GM21423 (cell line): ENCODE measurements around the gene PRKAB1.

Source experiments
- ATAC-seq: cut with Tn5 transposase; IDR thresholded peaks from one replicate; pipeline ENCODE4 v1.9.1; 2021; ENCODE audit warnings: mild to moderate bottlenecking, moderate library complexity; ENCODE audit not compliant: unreplicated experiment

Gene PRKAB1

DNA sequence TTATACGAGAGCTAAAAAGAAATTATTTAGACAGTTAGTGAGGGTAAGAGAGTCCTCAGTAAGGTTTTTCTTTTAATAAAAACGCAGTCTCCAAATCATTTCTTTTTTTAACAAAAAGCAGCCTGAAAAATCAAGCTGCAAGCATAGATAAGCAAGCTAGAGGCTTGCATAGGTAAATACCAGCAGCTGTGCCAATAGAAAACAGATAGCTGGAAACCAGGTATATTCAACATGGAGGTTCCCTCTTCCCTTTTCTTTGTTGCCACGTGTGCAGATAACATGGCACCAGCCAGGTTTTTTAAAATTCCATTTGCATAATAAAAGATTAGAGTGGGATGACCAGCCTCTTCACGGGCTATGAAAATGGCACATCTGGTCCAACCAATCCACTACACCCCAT, 6.1 kb upstream of the PRKAB1 start:
- ATAC-seq, result no peak

DNA sequence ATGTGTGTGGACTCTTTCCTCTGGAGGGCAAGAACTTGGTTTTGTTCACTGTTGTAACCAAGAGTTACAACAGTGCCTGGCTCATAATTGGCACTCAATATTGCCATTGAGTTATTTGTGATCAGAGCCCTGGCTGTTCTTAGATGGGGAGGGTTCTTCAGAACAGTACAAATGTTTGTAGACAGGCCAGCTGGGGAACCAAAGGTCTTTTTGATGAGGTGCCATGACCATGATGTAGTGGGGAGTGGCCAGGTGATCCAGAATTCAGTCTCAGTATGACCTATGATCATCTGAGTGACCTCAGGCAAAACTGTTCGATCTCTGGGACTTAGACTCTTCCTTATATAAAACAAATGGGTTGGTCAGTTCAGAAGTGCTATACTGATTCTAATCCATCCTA, 3.3 kb upstream of the PRKAB1 start:
- no peak for ATAC-seq

DNA sequence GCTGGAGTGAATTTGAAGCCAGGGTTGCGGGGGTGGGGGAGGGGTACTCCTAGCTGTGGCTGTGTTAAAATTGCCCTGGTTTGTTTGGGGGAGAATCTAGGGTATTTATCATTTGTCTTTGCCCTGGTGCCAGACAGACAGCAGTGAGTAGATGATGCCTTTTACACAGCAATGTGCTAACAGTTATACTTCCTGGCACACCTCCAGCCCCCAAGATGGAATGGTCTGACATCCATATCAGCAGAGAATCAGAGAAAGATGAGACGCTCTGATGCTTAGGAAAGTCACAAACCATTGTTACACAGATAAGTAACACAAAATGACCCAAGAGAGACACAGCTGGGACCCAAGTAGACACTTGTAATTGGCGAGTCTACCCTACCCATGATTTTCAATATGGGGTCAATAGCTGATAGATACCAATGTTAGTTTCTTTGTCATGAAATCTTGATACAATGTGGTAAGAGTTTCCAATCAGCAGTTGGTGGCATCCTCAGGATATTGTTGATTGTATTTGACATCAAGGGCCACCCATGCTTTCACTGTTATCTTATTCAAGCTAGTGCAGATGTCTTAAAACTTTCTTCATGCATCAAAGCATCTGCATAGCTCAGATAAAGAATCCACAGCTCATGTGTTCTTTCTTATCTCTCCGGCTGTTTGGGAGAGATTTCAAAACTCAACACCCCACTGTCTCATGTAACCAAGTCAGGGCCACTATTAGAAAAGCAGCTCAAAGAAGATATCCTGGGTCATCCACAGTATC, 2.6 kb upstream of the PRKAB1 start:
- no peak for ATAC-seq

DNA sequence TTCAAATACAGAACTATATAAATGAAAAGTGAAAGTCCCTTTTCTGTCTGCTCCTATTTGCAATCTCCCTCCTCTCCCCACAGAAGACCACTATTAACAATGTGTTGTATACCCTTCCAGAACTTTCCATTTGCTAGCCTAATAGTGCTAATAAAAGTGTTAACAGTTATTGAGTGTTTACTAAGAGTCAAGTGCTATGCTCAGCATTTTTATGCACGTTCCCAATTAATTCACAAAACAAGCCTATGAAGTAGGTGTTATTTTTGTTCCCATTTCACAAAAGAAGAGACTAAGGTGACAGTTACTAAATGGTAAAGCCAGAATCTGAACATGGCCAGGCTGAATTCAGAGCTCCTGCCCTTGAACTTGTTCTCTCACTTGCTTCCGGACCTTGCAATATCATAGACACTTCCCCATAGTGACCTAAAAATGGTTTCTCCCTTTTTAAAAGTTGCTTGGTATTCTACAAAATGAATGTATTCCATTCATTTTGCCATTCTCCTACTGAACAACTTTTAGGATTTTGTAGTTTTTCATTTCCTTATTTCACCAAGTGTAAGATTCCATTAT, 1.6 kb upstream of the PRKAB1 start:
- ATAC-seq, result no peak

DNA sequence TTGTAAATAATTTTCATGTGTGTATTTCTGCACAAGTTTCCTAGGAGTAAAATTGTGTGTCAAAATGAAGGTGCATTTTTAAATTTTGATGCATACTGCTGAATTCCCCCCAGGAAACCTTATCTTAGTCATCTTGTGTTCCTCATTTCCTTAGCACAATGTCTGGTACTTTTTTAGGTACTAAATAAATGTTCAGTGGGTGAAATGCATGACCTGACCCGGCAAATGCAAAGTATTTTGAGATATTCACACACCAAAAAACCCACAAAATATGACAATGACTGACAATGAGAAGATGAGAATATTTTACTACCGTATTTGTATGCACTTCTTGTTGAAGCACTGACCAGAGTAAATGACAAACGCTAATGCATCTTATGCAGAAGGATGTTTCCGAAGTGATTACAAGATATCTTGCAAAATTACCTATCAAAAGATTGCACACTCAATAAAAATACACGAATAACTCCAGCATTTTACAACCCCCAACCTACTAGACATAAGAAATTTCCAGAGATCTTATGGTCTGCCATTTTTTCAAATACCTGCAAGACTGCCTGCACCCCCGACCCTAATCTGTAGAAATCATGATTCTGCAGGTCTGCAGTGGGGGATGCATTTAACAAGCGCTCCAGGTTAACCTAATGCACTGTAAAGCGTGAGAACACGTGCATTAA, 895 bp upstream of the PRKAB1 start:
- ATAC-seq, result peak; percentile 16

DNA sequence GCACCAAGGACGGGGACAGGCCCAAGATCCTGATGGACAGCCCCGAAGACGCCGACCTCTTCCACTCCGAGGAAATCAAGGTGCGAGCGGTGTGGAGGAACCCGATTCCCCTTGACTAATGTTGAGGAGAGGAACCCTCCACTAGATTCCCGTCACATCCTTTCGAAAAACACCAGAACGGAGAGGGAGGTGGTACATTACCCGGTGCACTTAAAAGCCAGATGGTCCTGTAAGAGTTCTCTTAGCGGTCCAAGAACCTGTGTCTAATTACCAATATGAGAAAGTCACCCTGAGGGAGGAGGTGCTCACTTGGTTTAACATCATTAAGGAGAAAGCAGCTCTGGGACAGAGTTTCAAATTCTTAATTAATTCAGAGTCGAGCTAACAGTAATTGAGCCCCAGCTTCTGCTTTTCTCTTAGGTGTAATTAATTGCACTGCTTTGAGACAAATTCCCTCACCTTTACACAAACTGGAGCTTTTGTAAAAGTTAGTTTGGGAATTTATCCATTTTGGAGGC, 450 bp downstream of the PRKAB1 start:
- ATAC-seq, result no peak

DNA sequence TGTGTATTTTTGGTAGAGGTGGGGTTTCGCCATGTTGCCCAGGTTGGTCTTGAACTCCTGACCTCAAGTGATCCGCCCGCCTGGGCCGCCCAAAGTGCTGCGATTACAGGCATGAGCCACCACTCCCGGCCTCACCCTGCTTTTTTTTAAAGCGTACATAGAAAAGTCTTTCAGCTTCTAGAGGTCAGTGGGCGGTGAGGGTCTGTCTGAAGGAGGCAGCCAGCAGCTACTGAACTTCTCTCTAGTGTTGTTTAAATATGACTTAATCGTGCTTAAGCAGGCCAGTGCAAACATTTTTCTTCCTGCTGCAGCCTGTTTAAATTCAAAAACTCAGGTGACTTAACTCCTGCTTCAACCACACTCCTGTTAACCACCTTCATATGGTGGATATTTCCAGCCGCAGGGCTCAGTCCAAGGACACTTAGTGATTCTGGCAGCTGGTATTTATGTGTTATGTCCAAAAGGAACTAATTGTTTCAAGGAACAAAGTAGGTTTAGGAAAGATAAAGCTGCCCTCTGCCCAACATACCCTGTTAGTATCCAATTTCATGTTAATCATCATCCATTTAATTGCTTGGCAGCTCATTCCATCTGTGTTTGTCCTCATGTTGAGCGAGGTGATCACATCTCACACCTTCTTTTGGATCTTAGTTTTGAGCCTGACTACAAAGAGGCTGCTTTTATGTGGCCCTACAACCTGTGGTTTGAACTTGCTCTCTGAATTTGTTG, 2.0 kb downstream of the PRKAB1 start:
- ATAC-seq, result no peak

DNA sequence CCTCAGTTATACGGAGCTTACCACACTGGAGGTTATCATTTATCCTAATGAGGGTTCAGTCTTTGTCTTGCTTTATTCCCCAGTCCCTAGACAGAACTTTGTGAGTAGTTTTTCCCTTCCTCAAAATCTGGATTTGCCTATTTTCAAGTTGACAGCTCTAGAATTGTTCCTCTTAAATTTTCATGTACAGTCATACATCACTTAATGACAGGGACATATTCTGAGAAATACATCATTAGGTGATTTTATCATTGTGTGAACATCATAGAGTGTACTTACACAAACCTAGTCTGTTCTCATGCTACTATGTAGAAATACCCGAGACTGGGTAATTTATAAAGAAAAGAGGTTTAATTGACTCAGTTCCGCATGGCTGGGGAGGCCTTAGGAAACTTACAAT, 3.1 kb downstream of the PRKAB1 start:
- no peak for ATAC-seq

DNA sequence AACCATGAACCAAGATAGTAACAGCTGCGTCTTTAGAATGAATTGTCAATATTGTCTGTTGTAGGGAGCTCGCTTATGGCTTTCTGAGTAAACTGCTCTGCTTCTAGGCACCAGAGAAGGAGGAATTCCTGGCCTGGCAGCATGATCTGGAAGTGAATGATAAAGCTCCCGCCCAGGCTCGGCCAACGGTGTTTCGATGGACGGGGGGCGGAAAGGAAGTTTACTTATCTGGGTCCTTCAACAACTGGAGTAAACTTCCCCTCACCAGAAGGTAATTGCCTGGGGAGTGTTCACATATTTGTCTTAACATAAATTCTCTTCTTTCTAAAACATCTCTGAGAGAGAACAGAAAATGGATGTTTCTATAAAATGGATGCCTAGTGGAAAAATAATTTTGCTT, 4.3 kb downstream of the PRKAB1 start:
- ATAC-seq, result no peak

DNA sequence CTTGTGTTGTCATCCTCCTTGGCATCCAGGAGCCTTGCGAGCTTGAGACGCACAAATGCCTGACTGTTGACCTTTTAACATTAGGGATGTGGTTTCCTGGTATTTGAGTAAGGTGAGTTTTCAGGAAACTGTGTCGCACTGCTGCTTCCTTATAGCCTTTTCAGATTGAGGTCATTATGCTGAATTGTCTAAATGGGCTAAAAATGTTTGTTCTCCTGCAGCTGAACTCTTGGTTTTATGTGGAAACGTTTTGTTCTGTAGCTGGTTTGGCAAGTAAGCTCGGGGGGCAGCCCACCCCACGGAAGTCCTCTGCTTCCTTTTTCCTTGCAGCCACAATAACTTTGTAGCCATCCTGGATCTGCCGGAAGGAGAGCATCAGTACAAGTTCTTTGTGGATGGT, 5.7 kb downstream of the PRKAB1 start:
- ATAC-seq, result no peak

DNA sequence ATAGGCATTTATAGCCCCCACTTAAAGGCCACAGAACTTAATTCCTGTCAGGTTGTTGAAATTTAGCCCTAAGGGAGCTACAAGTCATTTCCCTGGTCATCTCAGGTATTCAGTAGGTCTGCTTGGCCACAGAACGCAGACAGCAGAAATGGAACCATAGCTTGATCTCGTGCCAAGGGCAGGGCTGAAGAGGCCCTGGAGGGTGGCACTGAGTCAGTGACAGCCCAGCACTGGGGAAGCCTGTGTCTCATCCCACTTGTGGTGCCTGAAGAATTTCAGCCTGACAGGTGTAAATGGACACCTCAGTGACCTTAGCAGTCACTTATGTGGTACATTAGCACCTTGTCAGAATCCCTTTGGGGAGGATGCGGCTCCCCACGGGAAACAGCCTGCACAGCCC, 6.6 kb downstream of the PRKAB1 start:
- ATAC-seq, result no peak

DNA sequence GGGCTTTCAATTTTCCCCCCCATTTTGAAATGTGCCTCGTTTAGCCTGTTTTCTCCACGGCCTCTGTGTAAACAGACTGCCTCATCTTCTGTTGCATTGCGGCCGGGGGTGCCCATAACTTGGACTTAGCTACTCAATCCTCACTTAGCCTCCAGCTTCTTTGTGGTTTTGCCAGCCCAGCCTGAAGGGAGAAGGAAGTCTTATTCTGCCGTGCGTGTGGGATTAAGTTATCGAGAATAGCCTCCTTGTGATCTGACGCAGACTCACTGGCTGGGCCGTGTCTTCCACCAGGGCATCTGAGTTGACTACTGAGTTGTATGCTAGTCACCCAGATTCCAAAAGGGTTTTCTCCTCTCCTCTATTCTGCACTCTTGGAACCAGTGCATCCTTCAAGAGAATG, 8.1 kb downstream of the PRKAB1 start:
- no peak for ATAC-seq

DNA sequence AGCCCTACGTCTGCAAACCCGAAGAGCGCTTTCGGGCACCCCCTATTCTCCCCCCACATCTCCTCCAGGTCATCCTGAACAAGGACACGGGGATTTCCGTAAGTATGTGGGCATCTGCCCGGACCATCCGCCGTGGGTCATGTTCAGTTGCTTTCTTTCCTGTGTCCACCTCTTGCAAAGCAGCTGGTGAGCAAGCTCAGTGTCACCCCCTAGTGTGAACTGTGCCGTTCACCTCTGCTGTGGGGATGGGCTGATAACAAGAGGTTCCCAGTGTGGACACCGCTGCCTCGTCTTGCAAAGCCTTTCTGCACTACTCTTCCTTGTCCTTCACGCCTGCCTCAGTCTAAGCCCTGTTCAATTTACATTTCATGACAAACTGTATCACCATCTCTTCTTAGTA, 8.6 kb downstream of the PRKAB1 start:
- ATAC-seq, result no peak

DNA sequence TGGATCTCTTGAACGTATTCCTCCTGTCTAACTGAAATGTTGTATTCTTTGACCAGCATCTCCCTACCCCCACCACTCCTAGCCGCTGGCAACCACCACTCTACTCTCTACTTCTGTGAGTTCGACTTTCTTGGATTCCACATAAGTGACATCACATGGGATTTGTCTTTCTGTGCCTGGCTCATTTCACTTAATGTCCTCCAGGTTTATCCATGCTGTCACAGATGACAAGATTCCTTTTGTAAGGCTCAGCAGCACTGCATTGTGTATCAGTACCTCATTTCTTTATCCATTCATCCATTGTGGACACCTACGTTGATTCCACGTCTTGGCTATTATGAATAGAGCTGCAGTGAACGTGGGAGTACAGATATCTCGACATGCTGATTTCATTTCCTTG, 10.5 kb downstream of the PRKAB1 start:
- ATAC-seq, result no peak

DNA sequence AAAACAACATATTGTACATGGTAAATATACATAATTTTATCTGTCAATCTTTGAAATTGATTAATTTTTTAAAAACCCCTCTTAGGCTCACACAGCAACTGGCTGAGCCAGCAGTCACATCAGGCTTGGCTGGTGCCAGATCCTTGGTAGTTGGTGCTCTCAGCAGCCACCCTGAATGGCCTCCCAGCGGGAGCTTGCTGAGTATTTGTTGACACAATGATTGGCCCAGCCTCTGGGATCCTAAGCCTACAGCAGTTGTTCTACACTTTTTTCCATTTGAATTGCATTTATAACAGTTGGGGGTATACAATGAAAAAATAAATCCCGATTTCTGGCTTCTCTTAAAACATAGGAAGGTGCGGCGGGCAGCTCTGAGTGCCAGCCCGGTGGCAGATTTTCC, 11.1 kb downstream of the PRKAB1 start:
- no peak for ATAC-seq

DNA sequence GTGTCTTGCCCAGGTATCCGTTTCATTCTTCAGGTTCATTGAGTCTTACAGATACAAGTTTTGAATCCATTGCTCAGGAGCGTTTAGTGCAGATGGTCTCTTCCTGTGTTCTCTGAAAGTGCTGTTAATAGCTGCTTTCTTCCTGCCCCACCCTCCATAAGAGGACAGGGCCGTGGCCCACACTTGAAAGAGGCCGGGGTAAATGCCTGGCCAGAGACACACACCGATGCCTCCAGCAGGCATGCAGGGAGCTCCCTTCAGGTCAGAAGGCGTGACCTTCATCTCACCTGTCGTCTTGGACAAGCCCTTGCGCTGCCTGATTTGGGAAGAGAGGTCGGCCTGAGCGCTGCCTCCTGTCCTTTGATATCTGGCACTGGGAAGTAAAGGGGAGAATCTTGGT, 11.6 kb downstream of the PRKAB1 start:
- ATAC-seq, result no peak

DNA sequence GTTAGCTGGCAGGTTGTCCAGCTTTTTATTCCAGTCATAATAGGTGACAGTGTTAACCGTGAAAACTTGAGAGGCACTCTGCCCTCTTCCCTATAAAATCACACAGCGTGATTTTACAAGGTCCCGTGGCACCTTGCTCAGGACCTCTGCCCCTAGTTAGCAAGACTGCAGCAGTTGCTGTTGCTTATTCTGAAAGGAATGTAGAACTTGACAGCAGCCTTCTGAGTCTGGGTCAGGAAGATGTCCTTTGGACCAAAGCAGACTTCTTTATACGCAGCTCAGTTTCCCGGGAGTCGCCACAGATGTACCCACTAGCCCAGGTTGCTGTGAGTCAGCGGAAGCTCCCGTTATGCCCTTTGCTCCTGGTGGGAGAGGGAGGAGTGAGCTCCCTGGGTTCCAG, 13.2 kb downstream of the PRKAB1 start:
- no peak for ATAC-seq

DNA sequence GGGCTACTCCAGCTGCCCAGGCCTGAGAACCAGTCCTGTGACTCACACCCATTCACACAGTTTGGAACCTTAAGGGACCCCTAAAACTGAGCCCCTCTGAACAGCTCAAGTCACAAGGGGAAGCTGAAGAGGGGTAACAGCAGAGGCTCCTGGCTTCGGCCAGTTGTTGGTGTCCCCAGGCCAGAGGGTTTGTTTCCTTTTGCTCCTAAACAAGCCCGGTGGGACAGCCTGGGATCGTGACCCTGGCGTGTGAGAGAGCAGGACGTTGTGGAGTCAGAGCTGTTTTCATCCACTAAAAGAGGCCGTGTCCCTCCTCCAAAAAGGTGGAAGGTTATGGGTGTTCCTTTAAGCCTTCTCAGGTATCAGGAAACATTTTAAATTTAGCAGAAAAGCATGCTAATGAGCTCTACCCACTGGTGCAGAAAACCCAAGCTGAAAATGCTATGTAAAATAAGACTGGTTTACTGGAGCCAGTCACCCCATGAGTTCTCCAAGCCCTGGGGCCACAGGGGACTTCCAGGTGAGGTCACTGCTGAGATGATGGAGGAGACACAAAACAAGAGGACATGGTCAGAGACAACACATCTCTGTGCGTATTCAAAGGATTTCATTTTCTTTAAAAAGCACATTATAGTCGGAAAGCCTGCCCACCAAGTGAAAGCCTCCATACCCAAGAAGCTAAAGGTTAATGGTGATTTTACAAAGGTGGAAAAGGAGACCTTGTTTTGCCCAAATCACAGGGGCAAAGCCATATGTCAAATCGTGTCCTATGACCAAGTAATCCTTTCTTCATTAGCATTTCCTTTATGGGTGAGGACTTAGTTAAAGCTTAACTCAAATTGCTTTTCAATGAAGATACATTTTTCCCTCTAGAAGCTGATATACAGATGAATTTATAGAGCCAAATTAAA, 14.1 kb downstream of the PRKAB1 start:
- ATAC-seq, result peak; percentile 61

DNA sequence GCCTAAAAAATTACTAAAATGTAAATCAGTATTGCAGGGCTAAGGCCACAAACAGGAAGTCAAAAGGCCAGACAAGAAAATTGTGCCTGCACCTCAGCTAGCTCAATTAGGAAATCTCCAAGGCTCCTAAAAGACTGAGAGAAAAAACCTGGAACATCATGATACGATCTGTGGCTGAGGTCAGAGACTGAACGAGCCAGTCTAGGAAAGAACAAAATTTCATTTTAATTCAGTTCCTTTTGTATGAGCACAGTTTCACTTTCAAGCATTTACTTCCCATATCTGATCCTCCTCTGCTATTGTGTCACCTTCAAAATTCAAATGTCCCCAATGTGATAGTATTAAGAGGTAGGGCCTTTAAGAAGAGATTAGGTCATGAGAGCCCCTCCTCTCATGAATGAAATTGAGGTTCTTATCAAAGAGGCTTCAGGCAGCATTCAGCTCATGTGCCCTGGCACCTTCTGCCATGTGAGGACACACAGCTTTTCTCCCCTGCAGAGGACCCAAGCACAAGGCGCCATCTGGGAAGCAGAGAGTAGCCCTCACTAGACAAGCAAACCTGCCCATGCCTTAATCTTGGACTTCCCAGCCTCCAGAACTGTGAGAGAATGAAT, 14.8 kb downstream of the PRKAB1 start:
- ATAC-seq, result no peak

DNA sequence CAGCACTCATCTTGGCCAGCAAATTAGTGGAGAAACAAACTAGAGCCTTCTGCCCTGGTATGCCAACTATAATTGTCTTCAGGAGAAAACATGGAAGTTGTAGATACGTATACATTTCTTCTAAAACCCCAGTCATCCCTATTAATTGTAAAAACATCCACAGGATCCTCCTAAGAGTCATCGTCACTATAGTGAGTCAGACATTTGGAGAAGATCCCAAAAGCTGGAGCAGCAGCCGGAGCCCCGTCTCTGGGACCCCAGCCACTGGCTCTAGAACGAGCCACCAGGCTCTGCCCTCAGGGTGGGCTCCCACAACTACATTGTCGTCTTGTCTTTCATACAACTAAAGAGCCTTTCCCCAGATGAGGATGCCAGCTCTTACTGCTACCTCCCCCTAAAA, 15.5 kb downstream of the PRKAB1 start:
- ATAC-seq, result no peak
